ENCODE results near the gene RSPH1.

The RSPH1 gene

GRCh38 chr21:42496120-42496838 is at the start of gene RSPH1:
Gene RSPH1 (minus strand): TSS chr21:42496224. CDS start chr21:42496186, 38 bp downstream.
- DNase-seq (ENCODE audit: low read depth in 2 of 2) = peak; percentile 99

- no peak for DNase-seq (ENCODE audit: low read depth in 2 of 2)
Observed at GRCh38 chr21:42545745-42546144, 49.7 kb upstream of the RSPH1 start.

DNA sequence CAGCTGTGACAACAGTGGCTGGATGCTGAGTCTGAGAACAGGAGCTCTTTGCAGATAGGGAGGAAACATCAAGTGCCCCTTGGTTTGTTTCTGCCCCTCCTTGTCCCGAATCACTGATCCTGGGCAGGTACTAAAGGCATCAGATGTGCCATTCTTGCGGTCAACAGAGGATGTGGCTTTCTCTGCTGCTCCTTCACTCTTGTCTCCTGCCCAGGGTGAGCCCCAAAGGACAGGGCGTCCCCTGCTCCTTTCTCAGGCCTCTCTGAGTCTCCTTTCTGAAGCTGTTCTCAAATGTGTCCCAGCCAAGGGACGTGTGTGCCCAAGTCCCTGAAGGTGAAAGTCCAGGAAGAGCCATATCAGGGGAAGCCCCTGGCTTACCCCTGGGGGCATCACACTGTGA is 49.3 kb upstream of the RSPH1 start:
- DNase-seq (ENCODE audit: low read depth in 2 of 2) = no peak

GRCh38 chr21:42544544-42544943 is 48.5 kb upstream of the RSPH1 start:
- DNase-seq (ENCODE audit: low read depth in 2 of 2) = no peak

GRCh38 chr21:42543106-42543847 is 47.3 kb upstream of the RSPH1 start:
- DNase-seq (ENCODE audit: low read depth in 2 of 2) = no peak

DNA sequence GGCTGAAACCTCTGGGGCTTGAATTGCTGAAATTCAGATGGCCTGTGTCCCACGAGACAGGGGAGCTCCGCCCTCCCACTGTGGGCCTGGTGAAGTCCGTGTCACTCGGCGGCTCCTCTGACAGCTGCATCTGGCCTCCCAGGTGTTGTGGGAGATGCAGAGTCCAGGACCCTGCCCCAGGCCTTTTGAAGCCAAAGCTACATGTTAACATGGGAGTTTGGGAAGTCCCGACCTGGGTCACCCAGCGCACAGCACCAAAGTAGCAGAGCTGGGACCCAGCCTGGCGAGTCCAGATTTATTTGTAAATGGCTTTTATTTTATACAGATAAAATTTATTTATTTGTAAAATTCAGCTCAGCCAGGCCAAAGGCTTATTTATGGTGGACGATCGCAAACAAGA is 46.6 kb upstream of the RSPH1 start:
- no peak for DNase-seq (ENCODE audit: low read depth in 2 of 2)

GRCh38 chr21:42542196-42542595 is 46.2 kb upstream of the RSPH1 start:
- no peak for DNase-seq (ENCODE audit: low read depth in 2 of 2)

GRCh38 chr21:42541618-42542017 is 45.6 kb upstream of the RSPH1 start:
- DNase-seq (ENCODE audit: low read depth in 2 of 2) = no peak

GRCh38 chr21:42541174-42541573 is 45.1 kb upstream of the RSPH1 start:
- no peak for DNase-seq (ENCODE audit: low read depth in 2 of 2)

- no peak for DNase-seq (ENCODE audit: low read depth in 2 of 2)
Observed at GRCh38 chr21:42540396-42540795, 44.4 kb upstream of the RSPH1 start.

DNA sequence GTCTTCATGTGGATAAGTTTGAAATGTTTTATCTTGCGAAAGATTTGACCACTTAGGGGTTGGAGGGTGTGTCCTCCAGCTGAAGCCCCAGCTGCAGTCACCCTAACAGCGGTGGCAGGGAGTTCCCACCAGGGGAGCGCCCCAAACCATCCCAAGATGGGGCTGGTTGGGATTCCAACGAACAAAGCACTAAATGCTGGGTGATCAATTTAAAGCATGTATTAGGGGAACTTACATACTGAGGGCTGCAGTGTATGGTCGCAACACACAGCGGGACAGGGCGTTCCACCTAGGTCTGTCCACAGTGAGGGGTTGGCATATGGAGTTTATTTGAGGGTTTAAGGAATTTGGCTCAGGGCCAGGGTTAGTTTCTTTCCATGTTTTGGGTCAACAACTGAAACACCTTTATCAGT is 43.9 kb upstream of the RSPH1 start:
- DNase-seq (ENCODE audit: low read depth in 2 of 2) = no peak

- DNase-seq (ENCODE audit: low read depth in 2 of 2) = no peak
Observed at GRCh38 chr21:42539342-42539741, 43.3 kb upstream of the RSPH1 start.

GRCh38 chr21:42538479-42539275 is 42.7 kb upstream of the RSPH1 start:
- no peak for DNase-seq (ENCODE audit: low read depth in 2 of 2)

DNA sequence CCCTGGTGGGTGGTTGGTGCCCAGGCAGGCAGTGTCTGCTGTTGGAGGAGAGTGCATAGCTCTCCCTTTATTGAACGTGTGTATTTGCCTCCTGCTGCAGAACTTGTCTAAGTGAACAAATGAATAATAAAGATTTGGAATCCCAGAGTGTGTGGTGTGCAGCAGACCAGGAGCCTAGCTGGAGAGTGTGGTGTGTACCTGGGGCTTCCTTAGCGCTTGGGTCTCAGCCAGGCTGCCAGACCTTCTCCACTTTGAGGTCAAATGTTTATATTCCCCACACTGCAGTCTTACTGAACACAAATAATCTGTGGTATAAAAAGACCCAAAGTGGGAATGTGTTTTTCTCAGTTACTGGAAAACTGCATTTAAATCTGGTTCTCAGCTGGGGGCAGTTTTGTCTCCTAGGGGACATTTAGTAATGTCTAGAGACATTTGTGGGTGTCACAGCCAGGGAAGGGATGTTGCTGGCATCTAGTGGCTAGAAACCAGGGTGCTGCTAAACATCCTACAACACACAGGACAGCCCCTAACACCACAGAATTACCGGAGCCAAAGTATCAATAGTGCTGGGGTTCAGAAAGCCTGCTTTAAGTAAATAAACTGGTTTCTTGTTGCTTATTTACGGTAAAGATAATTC is 41.2 kb upstream of the RSPH1 start:
- no peak for DNase-seq (ENCODE audit: low read depth in 2 of 2)

DNA sequence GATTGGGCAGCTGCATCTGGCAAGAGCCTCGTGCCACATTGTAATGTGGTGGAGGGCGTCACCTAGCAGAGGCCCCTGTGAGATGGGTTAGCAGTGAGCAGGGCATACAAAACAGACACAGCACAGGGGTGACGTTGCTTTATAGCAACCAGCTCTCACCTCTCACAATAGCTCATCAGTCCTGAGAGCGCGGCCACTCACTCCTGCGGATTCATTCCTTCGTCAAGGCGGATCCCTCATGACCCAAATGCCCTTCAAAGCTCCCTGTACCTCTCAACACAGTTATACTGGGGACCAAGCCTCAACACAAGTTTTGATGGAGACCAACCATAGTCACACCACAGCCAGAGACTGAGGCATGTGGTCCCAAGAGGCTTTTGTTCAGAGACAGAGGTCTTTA is 40.6 kb upstream of the RSPH1 start:
- DNase-seq (ENCODE audit: low read depth in 2 of 2) = no peak

DNA sequence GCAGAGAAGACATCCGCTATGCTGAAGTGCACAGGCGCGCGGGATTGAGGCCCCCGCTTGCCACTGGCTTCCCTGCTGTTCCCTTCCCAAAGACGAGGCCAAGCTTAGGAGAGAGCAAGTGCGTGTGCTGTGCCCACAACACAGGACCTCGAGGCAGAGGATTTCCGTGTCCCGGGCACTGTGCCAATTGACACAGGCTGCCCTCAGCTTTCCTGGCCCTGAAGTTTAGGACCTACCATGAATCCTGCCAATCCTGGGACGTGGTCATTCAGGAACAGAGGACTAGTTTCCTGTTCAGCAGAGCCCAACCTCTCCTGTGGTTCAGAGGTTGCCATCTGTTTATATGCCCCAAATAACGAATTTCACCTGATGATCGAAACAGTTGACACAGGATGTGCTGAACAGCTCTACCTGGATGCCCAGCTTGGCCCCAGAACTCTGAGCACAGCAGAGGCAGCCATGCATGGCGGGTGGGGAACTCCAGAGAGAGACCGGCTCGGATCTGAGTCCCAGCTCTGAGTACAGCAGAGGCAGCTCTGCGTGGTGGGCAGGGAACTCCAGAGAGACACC is 39.7 kb upstream of the RSPH1 start:
- DNase-seq (ENCODE audit: low read depth in 2 of 2) = no peak

DNA sequence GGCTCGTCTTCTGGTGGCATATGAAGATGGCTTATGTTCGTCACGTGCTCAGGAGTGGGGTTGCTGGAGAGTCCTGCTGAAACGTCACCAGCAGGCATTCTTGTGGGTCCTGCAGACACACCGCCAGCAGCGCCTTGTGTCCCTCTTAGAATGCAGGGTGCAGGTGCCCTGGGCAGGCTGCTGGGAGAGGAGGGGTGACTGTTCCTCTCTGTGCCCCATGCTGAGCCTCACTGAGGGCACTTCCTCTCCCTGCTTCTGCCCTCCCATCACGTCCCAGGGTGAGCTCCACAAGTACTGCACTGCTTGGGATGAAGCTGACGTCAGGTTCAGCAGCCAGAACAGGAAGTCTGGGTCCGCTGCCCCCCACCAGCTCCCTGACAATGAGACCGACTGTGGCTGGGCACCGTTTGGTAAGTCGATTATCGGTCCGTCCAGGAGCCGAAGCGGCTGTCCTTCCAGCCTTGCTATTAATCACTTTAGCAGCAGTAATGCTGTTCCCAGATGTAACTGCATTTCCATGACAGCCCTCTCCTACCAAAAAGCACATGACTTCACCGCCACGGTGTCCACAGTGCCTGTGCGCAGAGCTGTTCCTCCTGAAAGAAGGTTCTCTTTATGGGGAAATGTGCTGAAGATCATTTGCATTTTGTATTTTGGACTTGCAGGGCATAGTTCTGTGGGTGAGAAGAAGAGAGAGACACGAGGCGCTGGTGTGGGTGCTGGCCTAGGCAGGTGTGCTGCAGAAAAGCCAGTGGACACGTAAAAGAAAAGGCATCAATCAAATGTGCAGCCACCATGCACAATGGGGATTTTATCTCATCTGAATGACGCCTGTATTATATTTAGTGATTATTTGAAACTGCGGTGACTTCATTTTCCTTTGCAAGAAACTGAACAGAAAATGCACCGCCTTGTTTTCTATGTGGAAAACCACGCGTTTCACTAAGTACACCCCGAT is 38.7 kb upstream of the RSPH1 start:
- no peak for DNase-seq (ENCODE audit: low read depth in 2 of 2)

DNA sequence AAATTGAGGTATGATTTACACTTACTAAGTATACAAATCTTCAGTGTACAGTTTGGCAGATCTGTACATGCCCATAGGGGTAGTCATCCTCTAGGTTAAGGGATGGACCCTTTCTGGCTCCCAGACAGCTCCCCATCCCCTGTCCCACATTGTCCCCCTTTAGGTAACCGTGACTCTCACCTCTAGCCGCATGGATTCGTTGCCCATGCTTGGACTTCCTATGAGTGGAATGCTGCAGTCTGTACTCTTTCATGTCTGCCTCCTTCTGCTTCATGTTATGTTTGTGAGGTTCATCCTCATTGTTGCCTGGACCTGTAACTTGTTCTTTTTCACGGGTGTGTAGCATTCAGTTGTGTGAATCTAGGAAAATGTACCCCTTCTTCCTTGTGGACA is 37.9 kb upstream of the RSPH1 start:
- no peak for DNase-seq (ENCODE audit: low read depth in 2 of 2)

DNA sequence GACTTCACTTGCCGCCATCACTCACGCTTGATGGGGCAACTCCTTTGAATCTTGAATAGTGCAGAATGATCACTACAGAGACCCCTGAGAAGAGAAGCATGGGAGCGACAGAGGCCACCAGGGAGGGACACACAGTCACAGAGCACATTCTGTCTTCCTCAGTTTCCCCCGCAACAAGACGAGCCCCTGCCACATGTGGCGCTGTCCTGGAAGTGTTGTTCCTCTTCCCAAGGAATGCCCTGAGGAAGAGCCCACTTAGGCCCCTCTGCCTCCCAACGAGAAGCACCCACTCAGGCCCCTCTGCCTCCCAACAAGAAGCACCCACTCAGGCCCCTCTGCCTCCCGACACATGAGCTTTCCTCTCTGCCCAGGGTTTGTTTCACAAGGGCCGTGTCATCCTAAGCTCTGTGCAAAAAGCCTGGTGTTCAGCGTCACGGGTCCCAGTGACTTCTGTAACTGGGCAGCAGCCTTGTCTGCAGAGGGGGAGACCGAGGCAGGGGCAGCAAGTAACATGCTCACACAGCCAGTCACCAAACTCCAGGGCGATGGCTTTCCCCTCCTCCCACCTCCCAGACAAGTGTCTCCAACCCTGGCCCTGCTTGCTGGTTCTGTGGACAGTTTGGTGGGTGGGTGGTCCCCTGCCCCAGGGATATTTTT is 37.4 kb upstream of the RSPH1 start:
- no peak for DNase-seq (ENCODE audit: low read depth in 2 of 2)
